ENCODE measurements around the gene CARMIL1.

CARMIL1 gene

DNA sequence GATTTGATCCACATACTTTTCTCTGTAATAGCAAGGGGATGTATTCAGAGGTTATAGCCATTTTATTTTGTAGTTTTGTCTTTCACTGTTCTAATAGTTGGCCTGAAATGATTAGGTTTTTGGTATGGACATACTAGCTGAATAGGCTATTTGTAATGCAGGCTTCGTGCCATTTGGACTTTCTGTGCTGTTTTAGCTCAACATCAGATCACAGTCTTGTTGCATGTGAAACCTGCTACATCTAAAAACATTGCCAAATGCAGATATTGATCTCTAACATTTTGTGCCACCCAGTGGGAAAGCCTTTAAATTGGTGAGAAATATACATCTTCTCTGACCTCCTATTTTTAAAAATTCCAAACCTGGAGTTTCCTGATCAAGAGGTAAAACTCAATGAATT, 215.3 kb downstream of the CARMIL1 start:
- Histone ChIP-seq H3K4me1 (ENCODE audit: control insufficient read depth, insufficient read depth, low read length) (peaks cover 7% of the 10 kb centered on the region), H3K9me3 (ENCODE audit: control insufficient read depth, insufficient read depth, low read length) (no peaks in the 10 kb centered on the region), H3K27me3 (ENCODE audit: control insufficient read depth, insufficient read depth, low read length) (no peaks in the 10 kb centered on the region), H3K4me3 (ENCODE audit: low read depth, low read length) (no peak overlapping the region), H3K9ac (ENCODE audit: low read depth, low read length) (no peak overlapping the region), H3K36me3 (ENCODE audit: control insufficient read depth, insufficient read depth, low read length) (no peaks in the 10 kb centered on the region)

DNA sequence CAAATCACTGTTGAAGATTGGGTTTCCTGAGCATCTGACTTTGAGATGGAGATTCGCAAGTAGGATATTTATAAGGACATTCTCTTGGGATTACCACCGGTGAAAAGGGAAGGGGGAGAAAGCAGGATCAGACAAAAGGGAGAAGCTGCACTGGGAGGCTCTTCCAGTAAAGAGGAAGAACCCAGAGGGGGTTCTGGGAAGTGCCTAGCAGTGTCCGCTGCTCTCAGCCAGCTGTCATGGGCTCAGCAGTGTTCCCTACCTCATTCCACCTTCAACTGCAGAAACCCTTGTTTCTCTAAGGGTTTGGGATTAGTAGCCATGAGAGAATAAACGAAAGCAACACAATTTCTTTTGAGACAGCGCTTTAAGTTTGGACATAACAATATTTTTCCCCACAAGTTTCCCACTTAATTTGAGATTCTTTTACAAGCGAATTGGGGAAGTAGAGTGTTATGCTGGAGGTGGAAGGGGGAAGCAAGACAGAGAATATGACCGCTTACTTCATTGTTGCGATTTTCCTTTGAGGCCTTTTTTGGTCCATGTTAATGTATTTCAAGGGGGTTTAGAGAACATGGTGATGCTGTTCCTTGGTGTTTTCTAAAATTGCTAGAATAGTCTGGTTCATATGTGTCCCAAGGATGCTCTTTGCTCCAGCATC, 218.3 kb downstream of the CARMIL1 start:
- Histone ChIP-seq H3K27me3 (ENCODE audit: control insufficient read depth, insufficient read depth, low read length) (no peaks in the 10 kb centered on the region), H3K36me3 (ENCODE audit: control insufficient read depth, insufficient read depth, low read length) (no peaks in the 10 kb centered on the region), H3K9ac (ENCODE audit: low read depth, low read length) (no peak overlapping the region), H3K4me1 (ENCODE audit: control insufficient read depth, insufficient read depth, low read length) (peaks cover 3% of the 10 kb centered on the region), H3K9me3 (ENCODE audit: control insufficient read depth, insufficient read depth, low read length) (no peaks in the 10 kb centered on the region), H3K4me3 (ENCODE audit: low read depth, low read length) (no peak overlapping the region)

DNA sequence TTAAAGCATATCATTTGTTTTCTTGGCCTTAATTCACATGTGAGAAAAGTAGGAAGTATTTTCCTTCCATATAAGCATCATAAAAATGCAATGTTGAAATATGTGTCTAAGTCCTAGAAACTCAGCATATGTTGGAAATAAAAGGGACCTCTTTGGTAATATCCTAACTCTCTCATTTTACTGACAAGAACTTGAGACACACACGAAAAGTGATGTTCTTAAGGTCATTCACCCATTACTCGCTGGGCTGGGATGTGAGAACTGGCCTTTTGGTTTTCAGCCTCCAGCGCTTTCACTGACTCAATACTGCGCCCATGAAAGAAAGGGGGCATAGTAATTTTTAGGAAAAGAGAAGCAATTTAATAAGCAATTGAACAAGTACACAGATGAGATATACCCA, 219.3 kb downstream of the CARMIL1 start:
- no peak overlapping the region for H3K9ac ChIP-seq (ENCODE audit: low read depth, low read length)
- H3K36me3 ChIP-seq (ENCODE audit: control insufficient read depth, insufficient read depth, low read length): no peaks in the 10 kb centered on the region
- H3K27me3 ChIP-seq (ENCODE audit: control insufficient read depth, insufficient read depth, low read length): no peaks in the 10 kb centered on the region
- peaks cover 9% of the 10 kb centered on the region for H3K4me1 ChIP-seq (ENCODE audit: control insufficient read depth, insufficient read depth, low read length)
- no peak overlapping the region for H3K4me3 ChIP-seq (ENCODE audit: low read depth, low read length)
- H3K9me3 ChIP-seq (ENCODE audit: control insufficient read depth, insufficient read depth, low read length): no peaks in the 10 kb centered on the region

- Histone ChIP-seq H3K36me3 (ENCODE audit: control insufficient read depth, insufficient read depth, low read length) (no peaks in the 10 kb centered on the region), H3K4me3 (ENCODE audit: low read depth, low read length) (no peak overlapping the region), H3K4me1 (ENCODE audit: control insufficient read depth, insufficient read depth, low read length) (peaks cover 9% of the 10 kb centered on the region), H3K9me3 (ENCODE audit: control insufficient read depth, insufficient read depth, low read length) (no peaks in the 10 kb centered on the region), H3K9ac (ENCODE audit: low read depth, low read length) (no peak overlapping the region), H3K27me3 (ENCODE audit: control insufficient read depth, insufficient read depth, low read length) (no peaks in the 10 kb centered on the region)
Measured at GRCh38 chr6:25499615-25500235, 220.6 kb downstream of the CARMIL1 start.

- Histone ChIP-seq H3K9me3 (ENCODE audit: control insufficient read depth, insufficient read depth, low read length) (no peaks in the 10 kb centered on the region), H3K9ac (ENCODE audit: low read depth, low read length) (no peak overlapping the region), H3K4me1 (ENCODE audit: control insufficient read depth, insufficient read depth, low read length) (peaks cover 9% of the 10 kb centered on the region), H3K27me3 (ENCODE audit: control insufficient read depth, insufficient read depth, low read length) (no peaks in the 10 kb centered on the region), H3K36me3 (ENCODE audit: control insufficient read depth, insufficient read depth, low read length) (no peaks in the 10 kb centered on the region), H3K4me3 (ENCODE audit: low read depth, low read length) (no peak overlapping the region)
Measured at GRCh38 chr6:25503686-25504085, 224.5 kb downstream of the CARMIL1 start.

DNA sequence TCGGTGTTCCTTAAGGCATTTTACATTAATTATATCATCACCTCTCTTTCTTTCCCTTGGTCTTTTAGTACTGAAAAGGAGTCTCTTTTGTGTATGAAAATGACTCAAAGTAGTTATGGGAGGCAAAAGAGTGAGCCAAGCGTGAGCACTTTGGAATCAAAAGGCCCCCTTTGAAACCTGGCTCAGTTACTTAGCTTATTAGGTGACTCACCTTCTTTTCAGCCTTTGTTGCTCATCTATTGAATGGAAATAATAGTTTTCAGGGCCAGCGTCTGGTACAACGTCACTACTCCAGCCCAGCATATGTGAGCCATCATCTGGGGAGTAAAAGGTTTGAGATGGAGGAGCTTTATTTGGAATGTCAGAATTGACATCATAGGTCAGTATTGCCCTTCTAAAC, 225.5 kb downstream of the CARMIL1 start:
- H3K9ac ChIP-seq (ENCODE audit: low read depth, low read length): no peak overlapping the region
- no peak overlapping the region for H3K4me3 ChIP-seq (ENCODE audit: low read depth, low read length)
- H3K27me3 ChIP-seq (ENCODE audit: control insufficient read depth, insufficient read depth, low read length): no peaks in the 10 kb centered on the region
- H3K4me1 ChIP-seq (ENCODE audit: control insufficient read depth, insufficient read depth, low read length): peaks cover 6% of the 10 kb centered on the region
- H3K9me3 ChIP-seq (ENCODE audit: control insufficient read depth, insufficient read depth, low read length): no peaks in the 10 kb centered on the region
- no peaks in the 10 kb centered on the region for H3K36me3 ChIP-seq (ENCODE audit: control insufficient read depth, insufficient read depth, low read length)

GRCh38 chr6:25506020-25506419, 226.8 kb downstream of the CARMIL1 start:
- H3K27me3 ChIP-seq (ENCODE audit: control insufficient read depth, insufficient read depth, low read length): no peaks in the 10 kb centered on the region
- H3K36me3 ChIP-seq (ENCODE audit: control insufficient read depth, insufficient read depth, low read length): no peaks in the 10 kb centered on the region
- no peaks in the 10 kb centered on the region for H3K9me3 ChIP-seq (ENCODE audit: control insufficient read depth, insufficient read depth, low read length)
- no peak overlapping the region for H3K4me3 ChIP-seq (ENCODE audit: low read depth, low read length)
- no peak overlapping the region for H3K9ac ChIP-seq (ENCODE audit: low read depth, low read length)
- H3K4me1 ChIP-seq (ENCODE audit: control insufficient read depth, insufficient read depth, low read length): peaks cover 6% of the 10 kb centered on the region

DNA sequence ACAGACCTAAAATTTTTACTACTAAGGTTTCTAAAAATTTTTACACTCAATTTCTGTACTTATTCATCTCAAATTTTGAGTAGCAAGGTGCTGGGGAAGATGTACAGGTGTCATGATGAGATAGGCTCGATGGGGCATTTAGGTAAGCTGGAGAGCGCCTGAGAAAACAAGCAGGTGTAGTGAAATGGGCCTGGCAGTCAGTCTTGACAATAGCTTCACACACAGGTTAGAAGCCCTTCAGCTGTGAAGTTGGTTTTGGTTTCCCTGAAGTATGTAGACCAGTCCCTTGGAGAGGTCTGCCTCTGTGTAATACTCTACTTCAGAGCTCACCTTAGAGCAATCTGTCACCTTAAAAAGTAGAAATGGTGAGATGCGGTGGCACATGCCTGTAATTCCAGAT, 228.9 kb downstream of the CARMIL1 start:
- Histone ChIP-seq H3K36me3 (ENCODE audit: control insufficient read depth, insufficient read depth, low read length) (no peaks in the 10 kb centered on the region), H3K9me3 (ENCODE audit: control insufficient read depth, insufficient read depth, low read length) (no peaks in the 10 kb centered on the region), H3K9ac (ENCODE audit: low read depth, low read length) (no peak overlapping the region), H3K4me3 (ENCODE audit: low read depth, low read length) (no peak overlapping the region), H3K4me1 (ENCODE audit: control insufficient read depth, insufficient read depth, low read length) (peaks cover 5% of the 10 kb centered on the region), H3K27me3 (ENCODE audit: control insufficient read depth, insufficient read depth, low read length) (no peaks in the 10 kb centered on the region)

- Histone ChIP-seq H3K4me3 (ENCODE audit: low read depth, low read length) (no peak overlapping the region), H3K36me3 (ENCODE audit: control insufficient read depth, insufficient read depth, low read length) (no peaks in the 10 kb centered on the region), H3K4me1 (ENCODE audit: control insufficient read depth, insufficient read depth, low read length) (no peaks in the 10 kb centered on the region), H3K9me3 (ENCODE audit: control insufficient read depth, insufficient read depth, low read length) (no peaks in the 10 kb centered on the region), H3K27me3 (ENCODE audit: control insufficient read depth, insufficient read depth, low read length) (no peaks in the 10 kb centered on the region), H3K9ac (ENCODE audit: low read depth, low read length) (no peak overlapping the region)
Measured at GRCh38 chr6:25511376-25511775, 232.2 kb downstream of the CARMIL1 start.

- Histone ChIP-seq H3K4me3 (ENCODE audit: low read depth, low read length) (no peak overlapping the region), H3K36me3 (ENCODE audit: control insufficient read depth, insufficient read depth, low read length) (no peaks in the 10 kb centered on the region), H3K9me3 (ENCODE audit: control insufficient read depth, insufficient read depth, low read length) (no peaks in the 10 kb centered on the region), H3K27me3 (ENCODE audit: control insufficient read depth, insufficient read depth, low read length) (no peaks in the 10 kb centered on the region), H3K4me1 (ENCODE audit: control insufficient read depth, insufficient read depth, low read length) (no peaks in the 10 kb centered on the region), H3K9ac (ENCODE audit: low read depth, low read length) (no peak overlapping the region)
Measured at GRCh38 chr6:25512560-25512959, 233.4 kb downstream of the CARMIL1 start.

DNA sequence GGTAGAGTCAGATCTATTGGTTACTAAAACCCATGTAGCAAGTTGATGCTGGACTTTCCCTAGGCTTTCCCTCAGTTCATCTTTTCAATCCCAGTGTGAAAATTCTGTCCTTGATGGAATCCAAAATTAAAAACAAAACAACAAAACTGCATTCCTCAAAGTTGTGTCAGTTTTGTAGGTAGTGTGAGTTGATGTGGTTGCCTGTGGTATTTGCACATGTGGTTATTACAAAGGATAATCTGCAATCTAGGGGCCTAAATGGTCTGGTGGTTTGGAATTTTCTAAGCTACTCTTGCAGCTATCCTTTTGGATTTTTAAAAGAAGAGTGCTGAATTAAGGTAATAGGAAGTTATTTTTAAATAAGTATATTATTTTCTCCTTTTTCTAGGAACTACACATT, 240.7 kb downstream of the CARMIL1 start:
- Histone ChIP-seq H3K27me3 (ENCODE audit: control insufficient read depth, insufficient read depth, low read length) (no peaks in the 10 kb centered on the region), H3K9ac (ENCODE audit: low read depth, low read length) (no peak overlapping the region), H3K4me1 (ENCODE audit: control insufficient read depth, insufficient read depth, low read length) (no peaks in the 10 kb centered on the region), H3K9me3 (ENCODE audit: control insufficient read depth, insufficient read depth, low read length) (no peaks in the 10 kb centered on the region), H3K4me3 (ENCODE audit: low read depth, low read length) (no peak overlapping the region), H3K36me3 (ENCODE audit: control insufficient read depth, insufficient read depth, low read length) (no peaks in the 10 kb centered on the region)

- H3K4me1 ChIP-seq (ENCODE audit: control insufficient read depth, insufficient read depth, low read length): no peaks in the 10 kb centered on the region
- no peak overlapping the region for H3K4me3 ChIP-seq (ENCODE audit: low read depth, low read length)
- no peaks in the 10 kb centered on the region for H3K9me3 ChIP-seq (ENCODE audit: control insufficient read depth, insufficient read depth, low read length)
- H3K36me3 ChIP-seq (ENCODE audit: control insufficient read depth, insufficient read depth, low read length): no peaks in the 10 kb centered on the region
- H3K9ac ChIP-seq (ENCODE audit: low read depth, low read length): no peak overlapping the region
- H3K27me3 ChIP-seq (ENCODE audit: control insufficient read depth, insufficient read depth, low read length): no peaks in the 10 kb centered on the region
Measured at GRCh38 chr6:25524542-25524941, 245.4 kb downstream of the CARMIL1 start.
